Stimulated activated naive CD4-positive, alpha-beta T cell (primary cell): ENCODE results near the gene MDFI.
A peak's percentile ranks its signal among the peaks of the same experiment; 100 is the strongest.

ENCODE experiments used
- DNase-seq, 6 experiments: peaks; one replicate each; lab custom pipeline; 2025; lab: John Stamatoyannopoulos, UW

MDFI gene

DNA sequence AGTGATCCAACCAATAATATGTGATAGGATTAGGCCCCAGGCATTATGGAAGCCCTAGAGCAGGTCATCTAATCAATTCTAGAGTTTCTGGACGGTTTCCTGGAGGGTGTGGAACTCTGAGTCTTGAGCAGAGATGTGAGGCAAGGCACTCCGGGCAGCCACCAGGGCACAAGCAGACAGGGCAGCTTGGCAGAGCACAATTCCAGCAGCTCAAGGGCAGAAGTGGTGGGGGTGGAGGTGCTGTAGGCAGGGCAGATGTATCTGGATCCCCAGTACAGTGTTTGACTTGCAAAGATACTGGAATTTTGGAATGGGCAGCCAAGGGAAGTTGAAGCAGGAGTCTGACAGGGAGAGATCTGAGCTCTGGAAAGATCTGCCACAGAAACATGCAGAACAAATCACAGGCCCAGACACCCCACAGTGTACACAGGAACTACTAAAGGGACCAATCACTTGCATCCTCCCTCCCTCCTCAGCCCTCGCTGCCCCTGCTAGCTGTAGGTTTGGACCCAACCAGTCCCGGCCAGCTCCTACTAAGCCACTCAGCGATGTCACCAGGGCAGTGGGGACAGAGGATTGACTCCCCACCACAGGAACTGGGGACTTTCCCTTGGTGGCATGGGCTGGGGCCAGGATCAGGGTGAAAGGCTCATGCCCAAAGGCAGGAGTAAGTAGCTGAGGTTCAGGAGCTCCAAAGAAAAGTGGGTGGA is 50.1 kb downstream of the MDFI start:
- no peak for DNase-seq

DNA sequence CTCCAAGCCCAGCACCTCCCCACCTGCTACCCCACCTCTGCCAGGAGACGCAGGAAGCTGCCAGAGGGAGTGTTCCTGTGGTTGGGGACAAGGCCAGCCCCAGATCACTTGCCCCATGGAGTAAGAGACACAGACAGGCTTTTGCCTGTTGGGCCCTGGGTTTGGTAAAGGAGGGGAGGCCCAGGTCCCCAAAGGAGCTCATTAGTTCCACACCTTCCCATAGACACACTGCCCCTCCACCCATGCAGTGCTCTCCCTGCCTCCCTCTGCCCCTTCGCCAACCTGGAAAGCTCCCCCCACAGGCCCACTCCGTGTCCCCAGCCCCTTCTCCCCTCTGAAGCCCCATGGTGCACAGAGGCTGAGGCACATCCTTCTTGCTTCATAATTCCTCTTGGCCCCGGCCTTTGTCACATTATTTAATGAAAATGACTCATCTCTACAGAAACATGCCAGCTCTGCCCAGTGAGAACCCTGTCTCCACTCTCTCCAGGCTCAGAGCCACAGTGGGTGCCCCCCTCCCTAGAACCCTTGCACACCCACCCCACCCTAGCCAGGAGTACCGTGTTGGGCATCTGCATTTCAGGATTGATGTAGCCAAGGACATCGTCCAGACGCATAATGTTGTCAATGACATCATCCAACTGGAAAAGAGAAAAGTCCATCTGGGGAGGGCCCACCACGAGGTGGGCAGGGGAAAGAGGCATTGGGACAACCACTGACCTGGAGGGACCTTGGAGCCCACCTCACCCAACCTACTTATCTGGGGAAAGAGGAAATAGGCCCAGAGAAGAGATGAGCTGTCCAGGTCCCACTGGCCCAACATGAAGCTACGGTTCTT is 51.1 kb downstream of the MDFI start:
- DNase-seq = no peak

DNA sequence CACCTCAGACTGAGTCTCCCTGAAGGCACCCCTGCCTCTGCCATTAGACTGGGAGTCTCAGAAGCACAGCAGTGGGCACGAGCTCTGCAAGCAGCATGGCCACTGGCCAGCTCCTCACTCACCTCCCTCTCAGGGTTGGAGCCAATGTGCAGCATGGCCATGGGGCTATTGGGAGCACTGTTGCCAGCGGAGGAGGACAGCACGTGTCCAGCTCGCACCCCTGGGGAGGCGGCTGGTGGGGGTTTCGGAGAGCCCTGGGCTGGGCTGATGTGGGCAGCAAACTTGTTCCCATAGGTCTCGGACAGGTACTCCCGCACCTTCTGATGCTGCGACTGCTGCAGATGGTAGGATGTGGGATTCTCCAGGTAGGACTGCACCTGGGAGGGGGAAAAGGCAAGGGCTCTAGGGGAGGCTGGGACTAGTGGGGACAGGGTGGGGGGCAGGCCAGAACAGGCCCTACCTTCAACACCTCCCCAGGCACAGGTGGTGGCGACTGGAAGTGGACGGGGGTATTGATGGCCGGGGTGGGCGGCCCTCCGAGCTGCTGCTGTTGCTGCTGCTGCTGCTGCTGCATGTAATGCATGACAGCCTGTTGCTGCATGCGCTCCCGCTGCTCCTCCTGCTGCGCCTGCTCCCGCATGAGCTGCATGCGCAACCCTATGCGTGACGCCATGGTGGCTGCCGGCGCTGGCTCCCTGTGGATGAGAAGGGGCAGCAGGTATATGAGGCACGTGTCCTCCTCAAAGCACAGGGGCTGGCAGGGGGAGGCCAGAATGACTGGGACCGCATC is 52.5 kb downstream of the MDFI start:
- no peak for DNase-seq

DNA sequence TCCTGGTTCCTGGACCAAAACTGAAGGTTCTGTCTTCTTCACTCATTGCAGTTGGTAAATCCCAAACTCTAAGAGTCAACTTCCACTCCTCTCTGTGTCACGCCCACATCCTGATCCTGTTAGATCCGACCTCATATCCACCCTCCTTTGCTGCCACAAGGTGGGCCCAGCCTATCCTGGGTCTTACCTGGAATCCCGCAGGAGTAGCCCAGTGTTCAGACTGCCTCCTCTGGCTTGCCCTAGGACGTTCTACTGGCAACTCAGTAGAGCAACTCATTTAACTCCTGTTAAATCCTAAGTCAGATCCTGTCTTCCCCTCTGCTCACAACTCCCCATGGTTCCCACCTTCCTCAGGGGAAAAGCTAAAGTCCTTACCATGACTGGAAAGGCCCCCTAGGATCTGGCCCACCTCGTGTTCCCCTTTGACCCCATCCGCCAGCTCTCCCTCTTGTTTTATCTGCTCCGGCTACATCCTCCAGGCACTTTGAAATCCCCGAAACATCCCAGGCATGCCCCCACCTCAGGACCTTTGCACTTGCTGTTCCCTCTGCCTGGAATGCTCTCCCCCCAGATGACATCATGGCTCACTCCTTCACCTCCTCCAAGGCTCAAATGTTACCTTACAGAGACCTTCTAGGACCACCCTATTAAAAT is 53.3 kb downstream of the MDFI start:
- no peak for DNase-seq

DNA sequence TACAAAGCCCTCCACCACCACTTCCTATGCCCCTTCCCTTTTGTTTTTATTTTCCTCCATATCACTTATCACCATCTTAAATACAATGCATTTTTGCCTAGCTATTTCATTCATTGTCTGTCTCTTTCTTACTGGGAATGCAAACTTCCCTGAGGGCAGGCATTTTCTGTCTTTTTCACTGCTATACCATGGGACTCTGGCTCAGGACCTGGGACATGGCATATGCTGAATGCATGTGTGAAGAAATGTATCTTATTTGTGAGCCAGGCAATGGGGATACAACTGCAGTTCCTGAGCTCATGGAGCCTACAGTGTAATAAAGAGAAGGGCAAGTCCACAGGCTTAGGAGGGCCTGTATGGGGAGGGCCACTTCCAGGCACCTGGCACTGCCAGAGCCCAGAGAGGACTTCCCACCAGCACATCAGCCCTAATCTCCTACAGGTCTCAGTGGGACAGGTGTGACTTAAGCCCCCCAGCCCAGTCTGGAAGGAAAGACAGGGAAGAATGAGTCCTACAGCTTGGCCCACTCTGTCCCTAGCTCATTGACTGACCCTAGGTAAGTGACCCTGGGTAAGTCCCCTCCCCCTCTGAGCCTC is 53.9 kb downstream of the MDFI start:
- DNase-seq = no peak

DNA sequence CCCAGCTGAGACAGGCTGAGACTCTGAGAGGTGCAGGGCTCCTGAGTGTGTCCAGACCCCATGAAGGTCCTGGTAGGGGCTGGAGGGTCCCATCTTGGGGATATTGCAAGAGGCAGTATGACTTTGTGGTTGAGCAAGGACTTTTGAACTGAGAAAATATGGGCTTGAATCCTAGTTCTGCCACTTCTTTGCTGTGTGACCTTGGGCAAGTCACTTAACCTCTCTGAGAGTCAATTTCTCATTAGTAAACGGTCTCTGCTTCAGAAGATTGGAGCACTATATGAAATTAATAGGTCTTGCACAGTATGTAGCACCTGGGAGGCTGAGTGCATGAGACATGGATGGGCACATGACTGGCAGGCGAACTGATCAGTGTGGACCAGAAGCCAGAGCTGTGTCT is 54.5 kb downstream of the MDFI start:
- DNase-seq = no peak

DNA sequence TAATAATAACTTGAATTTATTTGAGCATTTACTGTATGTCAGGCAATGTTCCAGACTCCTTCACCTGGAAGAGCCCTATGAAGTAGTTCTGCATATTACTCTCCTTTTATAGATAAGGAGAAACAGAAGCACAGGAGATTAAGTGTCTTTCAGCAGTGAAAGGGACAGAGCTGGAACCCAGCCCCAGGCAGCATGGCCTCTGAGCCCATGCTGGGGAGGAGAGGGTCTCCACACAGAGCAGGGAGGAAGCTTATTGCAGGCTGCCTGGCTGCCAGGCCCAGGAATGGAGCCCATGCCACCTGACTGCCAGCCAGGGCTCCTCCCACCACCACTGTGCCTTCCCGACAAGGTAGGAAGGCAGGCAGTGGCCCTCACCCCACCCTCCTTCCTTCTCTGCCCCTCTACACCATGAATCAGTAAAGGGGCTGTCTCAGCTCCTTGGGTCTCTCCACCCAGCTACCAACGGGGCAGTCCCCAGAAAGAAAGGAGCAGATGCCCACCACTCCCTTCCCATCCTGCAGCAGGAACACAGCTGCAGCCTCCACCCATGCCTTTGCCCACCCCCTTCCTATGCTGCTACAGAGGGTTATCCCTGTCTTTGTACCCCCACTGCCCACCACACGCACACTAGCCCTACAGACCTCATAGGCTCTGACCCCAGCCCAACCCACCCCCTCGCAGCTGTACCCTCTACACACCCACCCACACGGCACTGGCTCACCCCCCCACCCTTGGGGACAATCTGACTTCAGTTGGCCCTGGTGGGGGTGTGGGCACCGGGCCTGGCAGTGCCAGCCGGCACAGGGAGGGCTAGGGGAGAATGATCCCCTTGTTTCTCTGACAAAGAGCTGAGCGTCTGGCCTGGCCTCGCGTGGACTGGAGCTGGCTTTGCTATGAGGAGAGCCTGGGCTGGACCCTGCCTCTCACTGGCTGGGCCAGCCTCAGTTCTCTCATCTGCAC is 55.3 kb downstream of the MDFI start:
- DNase-seq = no peak

DNA sequence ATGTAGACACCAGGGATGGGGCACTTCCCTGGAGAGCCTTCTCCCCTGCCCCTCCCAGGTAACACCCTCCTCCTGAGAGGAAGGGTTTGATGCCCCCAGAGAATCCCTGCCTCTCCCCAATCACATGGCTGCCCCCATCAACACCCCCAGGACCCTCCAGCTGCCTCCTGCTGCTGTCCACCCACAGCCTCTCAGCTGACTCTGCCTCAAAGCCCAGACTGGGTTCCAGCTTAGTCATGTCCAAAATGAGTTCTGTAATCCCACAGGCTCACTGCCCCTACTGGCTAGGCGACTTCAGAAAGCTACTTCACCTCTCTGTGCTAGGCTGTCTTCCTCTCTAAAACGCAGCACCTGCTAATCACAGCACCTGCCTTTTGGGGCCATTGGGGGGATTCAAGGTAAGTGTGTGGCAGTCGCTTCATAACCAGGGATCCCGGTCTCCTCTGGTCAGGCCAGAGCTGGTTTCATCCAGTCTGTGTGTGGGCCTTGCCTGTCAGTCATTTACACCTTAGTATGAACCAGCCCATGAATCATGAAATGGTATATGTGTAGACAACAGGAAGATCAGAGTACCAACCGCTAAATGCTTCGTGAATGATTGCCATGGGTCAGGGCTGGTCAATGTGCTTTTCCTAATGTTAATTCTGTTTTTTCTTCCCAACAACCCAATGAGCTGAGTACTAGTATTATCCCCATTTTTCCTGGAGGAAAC is 56.7 kb downstream of the MDFI start:
- no peak for DNase-seq

DNA sequence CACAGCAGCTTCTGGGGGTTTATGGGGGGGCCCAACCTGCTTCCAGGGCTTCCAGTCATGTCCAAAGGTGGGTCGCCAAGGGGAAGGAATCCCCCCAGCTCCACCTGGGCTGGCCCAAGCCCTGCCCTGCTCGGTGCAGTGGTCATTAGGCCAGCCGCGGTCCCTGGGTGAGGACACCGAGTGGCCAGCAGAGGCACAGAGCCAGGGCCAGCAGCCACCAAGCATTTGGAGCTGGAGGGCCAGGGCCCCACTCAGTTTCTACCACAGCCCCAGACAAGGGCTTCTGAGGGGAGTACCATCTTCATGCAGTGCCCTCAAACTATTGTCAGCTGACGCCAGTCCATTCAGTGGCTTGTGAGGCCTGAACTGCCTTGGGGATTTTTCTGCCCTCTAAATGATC is 57.6 kb downstream of the MDFI start:
- DNase-seq = no peak

DNA sequence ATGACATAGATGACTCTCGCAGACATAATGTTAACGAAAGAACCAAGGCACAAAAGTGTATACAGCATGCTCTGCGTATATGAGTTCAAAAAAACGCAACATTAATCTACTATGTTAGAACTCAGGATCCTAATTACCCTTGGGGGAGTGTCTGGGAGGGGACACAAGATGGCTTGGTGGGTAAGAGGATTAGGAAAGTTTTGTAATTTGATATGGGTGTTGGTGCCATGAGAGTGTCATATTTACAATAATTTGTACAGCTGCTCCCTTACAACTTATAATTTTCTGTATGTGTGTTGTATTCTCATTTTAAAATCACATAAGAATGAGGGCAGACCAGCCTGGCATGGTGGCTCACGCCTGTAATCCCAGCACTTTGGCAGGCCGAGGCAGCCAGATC is 58.5 kb downstream of the MDFI start:
- no peak for DNase-seq

DNA sequence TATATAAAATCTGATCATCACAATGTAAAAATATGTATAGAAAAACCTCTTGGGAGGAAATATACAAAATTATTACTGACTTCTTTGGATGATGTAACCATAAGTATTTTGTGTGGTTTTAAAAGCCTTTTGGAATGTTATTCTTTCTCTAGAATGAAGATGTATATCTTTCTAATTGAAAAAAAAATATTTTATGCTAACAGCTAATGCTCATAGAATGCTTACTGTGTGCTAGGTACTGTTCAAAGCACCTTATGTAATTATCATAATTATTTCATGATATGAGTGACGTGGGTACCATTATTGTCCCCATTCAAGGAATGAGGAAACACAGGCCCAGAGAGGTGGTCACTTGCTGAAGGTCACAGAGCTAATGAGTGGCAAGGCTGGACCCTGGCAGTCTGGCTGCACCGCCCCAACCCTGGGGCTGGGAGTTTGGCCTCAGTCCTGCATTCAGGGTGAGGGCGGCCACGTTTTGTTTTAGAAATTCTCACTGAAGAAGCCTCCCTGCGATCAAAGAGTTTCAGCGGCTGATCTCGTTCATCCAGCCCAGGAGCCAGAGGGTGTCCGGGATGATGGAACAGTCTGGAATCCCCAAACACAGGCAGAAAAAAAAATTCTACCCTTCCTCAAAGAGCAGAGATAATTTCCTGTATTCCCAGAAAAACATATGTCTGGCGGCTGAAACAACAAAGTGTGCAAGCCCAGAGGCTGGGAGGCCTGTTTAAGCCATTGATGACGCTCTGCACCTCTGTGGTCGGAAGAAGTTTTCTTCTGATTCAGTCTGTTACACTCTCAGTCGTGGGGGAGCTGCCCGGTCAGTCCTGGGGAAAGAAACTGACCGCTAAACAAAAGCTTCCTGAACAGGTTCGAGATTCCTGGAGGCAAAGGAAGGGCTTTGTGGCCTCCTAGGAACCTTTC is 59.9 kb downstream of the MDFI start:
- DNase-seq = no peak

DNA sequence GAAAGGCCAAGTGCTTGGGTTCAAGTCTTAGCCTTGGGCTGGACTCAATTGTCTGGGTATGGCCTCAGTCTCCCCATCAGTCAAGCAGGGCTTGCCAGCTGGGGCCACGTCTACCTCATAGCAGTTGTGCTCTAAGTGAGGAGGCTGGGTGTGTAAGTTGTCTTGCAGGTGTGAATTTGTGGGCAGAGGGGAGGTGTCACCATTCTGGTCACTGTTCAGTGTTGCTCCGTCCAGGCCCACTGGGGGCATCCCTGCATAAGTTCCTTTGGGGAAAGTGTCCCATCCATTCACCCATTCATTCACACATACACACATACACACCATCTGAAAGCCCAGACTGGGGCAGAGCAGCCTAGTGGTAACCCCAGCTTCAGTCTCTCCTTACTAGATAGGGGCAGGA is 60.8 kb downstream of the MDFI start:
- no peak for DNase-seq

DNA sequence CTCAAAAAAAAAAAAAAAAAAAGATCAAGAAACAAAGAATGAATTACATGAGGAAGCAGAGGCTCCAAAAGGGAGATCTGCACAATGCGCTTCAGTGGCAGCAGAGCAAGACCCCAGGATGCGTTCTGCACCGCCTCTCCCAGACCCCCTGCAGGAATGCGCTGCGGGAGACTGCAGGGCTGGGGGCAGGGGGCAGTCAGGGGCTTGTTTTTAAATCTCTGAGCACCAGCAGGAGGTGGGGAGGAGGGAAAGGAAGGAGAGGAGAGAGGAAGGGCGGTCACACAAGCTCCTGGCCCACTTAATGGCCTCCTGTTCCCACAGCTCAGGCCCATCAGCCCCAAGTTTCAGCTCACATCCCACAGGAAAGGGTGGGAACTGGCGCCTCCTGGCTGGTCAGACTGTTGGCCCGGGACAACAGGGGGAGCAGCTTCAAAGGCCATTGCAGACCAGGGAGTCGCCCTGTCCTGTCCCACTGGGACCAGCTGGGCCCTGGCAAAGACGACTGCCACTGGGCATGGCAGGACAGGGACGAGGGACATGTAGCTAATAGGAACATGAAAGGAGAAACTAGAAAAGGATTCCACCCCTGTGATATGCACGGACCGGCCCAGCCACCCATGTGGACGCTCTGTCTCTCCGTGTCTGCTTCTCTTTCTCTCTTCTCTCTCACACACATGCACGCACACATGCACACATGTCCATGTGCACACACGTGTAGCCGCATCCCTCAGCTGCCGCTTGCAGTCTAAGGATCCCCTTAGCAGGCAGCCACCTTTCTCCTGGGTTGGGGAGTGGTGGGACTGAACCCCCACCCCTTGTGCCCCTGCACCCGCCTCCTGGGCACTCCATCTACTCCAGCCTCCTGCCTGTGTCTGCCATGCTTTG is 62.4 kb downstream of the MDFI start:
- DNase-seq = no peak

DNA sequence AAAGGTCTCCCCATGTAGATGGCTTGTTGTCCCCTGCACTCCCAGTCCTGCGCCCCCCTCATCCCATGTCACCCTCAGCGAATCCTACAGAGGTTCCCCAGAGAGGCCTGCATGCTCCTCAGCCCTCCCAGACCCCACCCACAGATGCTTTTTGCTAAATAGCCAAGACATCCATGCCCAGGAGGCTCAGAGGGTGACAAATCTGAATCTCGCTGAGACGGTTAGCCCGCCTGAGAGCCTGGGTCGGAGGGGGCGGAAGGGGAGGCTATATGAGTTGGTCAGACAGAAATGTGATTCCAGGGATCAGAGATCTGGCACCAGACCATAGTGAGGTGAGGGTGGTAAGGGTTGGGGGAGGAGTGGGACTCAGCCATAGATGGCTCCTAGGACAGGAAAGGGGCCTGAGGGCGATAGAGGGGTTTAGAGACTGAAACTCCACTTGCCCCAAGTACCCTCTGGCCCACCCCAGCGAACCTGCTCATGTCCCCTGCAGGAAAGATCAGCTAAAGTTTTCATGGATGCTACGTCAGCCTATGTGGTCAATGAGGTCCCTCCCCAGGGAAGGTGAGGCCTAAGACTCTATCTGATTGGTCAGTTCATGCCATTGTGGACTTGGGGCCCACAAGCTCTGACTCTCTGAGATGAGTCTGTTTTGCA is 63.9 kb downstream of the MDFI start:
- peak in 3 of 6 experiments; percentile 3 to 12 (median 6) for DNase-seq

DNA sequence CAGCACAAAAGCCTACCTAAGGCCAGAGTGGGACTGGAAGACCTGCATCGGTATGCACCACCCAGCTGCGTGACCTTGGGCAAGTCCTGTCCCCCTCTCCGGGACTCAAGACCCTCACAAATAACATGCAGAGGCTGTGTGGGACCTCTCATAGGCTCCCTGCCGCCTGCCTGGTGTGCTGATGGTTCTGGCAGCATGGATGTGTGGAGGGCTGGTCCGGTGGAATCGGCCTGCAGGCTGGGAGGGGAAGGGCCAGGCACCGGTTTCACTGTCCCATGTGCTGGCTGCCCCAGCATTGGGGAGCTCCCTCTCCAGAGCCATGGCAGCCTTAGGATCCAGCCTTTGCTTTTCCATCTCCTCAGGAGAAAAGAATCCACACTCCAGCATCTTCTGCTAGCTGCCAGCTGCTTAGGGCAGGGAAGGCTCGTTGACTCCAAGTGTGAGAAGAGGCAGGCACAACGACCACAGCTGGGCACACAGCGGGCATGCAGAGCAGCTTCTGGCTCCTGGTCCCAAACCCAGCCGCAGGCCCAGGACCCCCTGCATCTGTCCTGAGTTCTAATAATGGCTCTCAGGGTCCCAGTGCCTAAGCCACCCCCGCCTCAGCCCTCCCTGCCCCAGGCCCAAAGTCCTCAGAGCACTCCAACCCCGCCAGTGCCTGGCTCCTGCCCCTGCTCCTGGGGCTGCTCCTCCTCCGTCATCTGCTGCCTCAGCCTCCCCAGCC is 64.7 kb downstream of the MDFI start:
- DNase-seq = no peak
